Rectal smooth muscle tissue (tissue), 1 donor: ENCODE data around the gene P2RY2.

ENCODE experiments used
- H3K27ac ChIP-seq: one replicate; pipeline ENCODE4 v1.7.0; 2013; ENCODE audit warnings: low read depth, low read length, inconsistent platforms
- H3K27me3 ChIP-seq: one replicate; pipeline ENCODE4 v1.7.0; 2013; ENCODE audit warnings: low read length; ENCODE audit not compliant: control insufficient read depth, insufficient read depth
- H3K36me3 ChIP-seq: one replicate; pipeline ENCODE4 v1.7.0; 2013; ENCODE audit warnings: low read length; ENCODE audit not compliant: control insufficient read depth, insufficient read depth
- H3K4me1 ChIP-seq: one replicate; pipeline ENCODE4 v1.7.0; 2013; ENCODE audit warnings: low read length; ENCODE audit not compliant: control insufficient read depth, insufficient read depth
- H3K4me3 ChIP-seq: one replicate; pipeline ENCODE4 v1.7.0; 2013; ENCODE audit warnings: low read length
- H3K9ac ChIP-seq: one replicate; pipeline ENCODE4 v1.7.0; 2013; ENCODE audit warnings: low read length

Gene P2RY2

GRCh38 chr11:73237471-73238290, 19.6 kb downstream of the P2RY2 start:
- H3K36me3 ChIP-seq = no peaks in the 10 kb centered on the region
- no peaks in the 10 kb centered on the region for H3K4me1 ChIP-seq
- H3K27ac ChIP-seq = no peak overlapping the region
- H3K27me3 ChIP-seq = peaks cover 3% of the 10 kb centered on the region
- H3K4me3 ChIP-seq = no peak overlapping the region
- no peak overlapping the region for H3K9ac ChIP-seq

GRCh38 chr11:73239111-73239521, 21.0 kb downstream of the P2RY2 start:
- Histone ChIP-seq H3K4me3 (no peak overlapping the region), H3K9ac (no peak overlapping the region), H3K27ac (no peak overlapping the region), H3K36me3 (no peaks in the 10 kb centered on the region), H3K4me1 (no peaks in the 10 kb centered on the region), H3K27me3 (peaks cover 3% of the 10 kb centered on the region)

GRCh38 chr11:73239571-73240189, 21.6 kb downstream of the P2RY2 start:
- H3K9ac ChIP-seq = no peak overlapping the region
- peaks cover 3% of the 10 kb centered on the region for H3K27me3 ChIP-seq
- H3K4me1 ChIP-seq = no peaks in the 10 kb centered on the region
- H3K4me3 ChIP-seq = no peak overlapping the region
- no peak overlapping the region for H3K27ac ChIP-seq
- H3K36me3 ChIP-seq = no peaks in the 10 kb centered on the region

- no peak overlapping the region for H3K9ac ChIP-seq
- H3K4me3 ChIP-seq = no peak overlapping the region
- no peaks in the 10 kb centered on the region for H3K36me3 ChIP-seq
- no peak overlapping the region for H3K27ac ChIP-seq
- peaks cover 3% of the 10 kb centered on the region for H3K27me3 ChIP-seq
- no peaks in the 10 kb centered on the region for H3K4me1 ChIP-seq
Observed at GRCh38 chr11:73240190-73240781, 22.2 kb downstream of the P2RY2 start.

GRCh38 chr11:73241300-73241699, 23.2 kb downstream of the P2RY2 start:
- H3K27ac ChIP-seq = no peak overlapping the region

GRCh38 chr11:73242251-73243092, 24.4 kb downstream of the P2RY2 start:
- Histone ChIP-seq H3K4me1 (no peaks in the 10 kb centered on the region), H3K27ac (no peak overlapping the region), H3K9ac (no peak overlapping the region), H3K36me3 (no peaks in the 10 kb centered on the region), H3K4me3 (peak overlapping the region; percentile 26), H3K27me3 (peaks cover 3% of the 10 kb centered on the region)

More at GRCh38 chr11:73241300-73241699, 23.2 kb downstream of the P2RY2 start:
- no peaks in the 10 kb centered on the region for H3K4me1 ChIP-seq
- H3K4me3 ChIP-seq = no peak overlapping the region
- H3K27me3 ChIP-seq = peaks cover 3% of the 10 kb centered on the region
- H3K9ac ChIP-seq = no peak overlapping the region
- H3K36me3 ChIP-seq = no peaks in the 10 kb centered on the region

GRCh38 chr11:73243093-73243485, 25.0 kb downstream of the P2RY2 start:
- H3K4me3 ChIP-seq = no peak overlapping the region

GRCh38 chr11:73244589-73245240, 26.6 kb downstream of the P2RY2 start:
- H3K27me3 ChIP-seq = peaks cover 2% of the 10 kb centered on the region
- no peak overlapping the region for H3K27ac ChIP-seq
- no peaks in the 10 kb centered on the region for H3K36me3 ChIP-seq
- H3K9ac ChIP-seq = no peak overlapping the region
- H3K4me3 ChIP-seq = no peak overlapping the region
- H3K4me1 ChIP-seq = no peaks in the 10 kb centered on the region

More at GRCh38 chr11:73243093-73243485, 25.0 kb downstream of the P2RY2 start:
- H3K27ac ChIP-seq = no peak overlapping the region
- peaks cover 3% of the 10 kb centered on the region for H3K27me3 ChIP-seq
- H3K9ac ChIP-seq = no peak overlapping the region
- H3K36me3 ChIP-seq = no peaks in the 10 kb centered on the region
- H3K4me1 ChIP-seq = no peaks in the 10 kb centered on the region

- Histone ChIP-seq H3K4me3 (no peak overlapping the region), H3K36me3 (no peaks in the 10 kb centered on the region), H3K27ac (no peak overlapping the region), H3K9ac (no peak overlapping the region), H3K4me1 (no peaks in the 10 kb centered on the region), H3K27me3 (no peaks in the 10 kb centered on the region)
Observed at GRCh38 chr11:73245461-73245860, 27.4 kb downstream of the P2RY2 start.

GRCh38 chr11:73246303-73246702, 28.2 kb downstream of the P2RY2 start:
- Histone ChIP-seq H3K36me3 (no peaks in the 10 kb centered on the region), H3K27ac (no peak overlapping the region), H3K9ac (no peak overlapping the region)

GRCh38 chr11:73248526-73249185, 30.6 kb downstream of the P2RY2 start:
- H3K9ac ChIP-seq = no peak overlapping the region
- no peak overlapping the region for H3K27ac ChIP-seq
- no peak overlapping the region for H3K4me3 ChIP-seq
- no peaks in the 10 kb centered on the region for H3K36me3 ChIP-seq
- no peaks in the 10 kb centered on the region for H3K27me3 ChIP-seq
- no peaks in the 10 kb centered on the region for H3K4me1 ChIP-seq

More at GRCh38 chr11:73246303-73246702, 28.2 kb downstream of the P2RY2 start:
- H3K4me3 ChIP-seq = no peak overlapping the region
- no peaks in the 10 kb centered on the region for H3K4me1 ChIP-seq
- no peaks in the 10 kb centered on the region for H3K27me3 ChIP-seq
